Endothelial cell of umbilical vein (primary cell): ENCODE measurements around the gene MCTP1.

Experiments
- CTCF ChIP-seq, 2 donors: IDR thresholded peaks; 1 replicate in 1 of 2; 2 replicates in 1 of 2; pipeline ENCODE4 v1.5.1; 2011; ENCODE audit warnings: low read length in 2 of 2, mild to moderate bottlenecking in 2 of 2, moderate library complexity in 2 of 2, control low read depth in 1 of 2, inconsistent platforms in 1 of 2, low read depth in 1 of 2; ENCODE audit not compliant: insufficient read depth in 1 of 2; ENCODE audit errors: extremely low read depth in 1 of 2
- EZH2 ChIP-seq: IDR thresholded peaks from 2 replicates; pipeline ENCODE4 v1.6.1; 2012; ENCODE audit warnings: borderline replicate concordance, low read depth, mild to moderate bottlenecking, moderate library complexity, low read length, inconsistent platforms; ENCODE audit not compliant: severe bottlenecking
- FOS ChIP-seq: IDR thresholded peaks from 2 replicates; pipeline ENCODE4 v1.6.1; 2011; ENCODE audit warnings: mild to moderate bottlenecking, low read length, moderate library complexity, borderline replicate concordance; ENCODE audit not compliant: insufficient read depth
- GATA2 ChIP-seq: IDR thresholded peaks from 2 replicates; pipeline ENCODE4 v1.7.0; 2011; ENCODE audit warnings: low read depth, mild to moderate bottlenecking, moderate library complexity, mixed read lengths, low read length; ENCODE audit not compliant: insufficient read length, insufficient read depth
- JUN ChIP-seq: IDR thresholded peaks from 2 replicates; pipeline ENCODE4 v1.6.1; 2011; ENCODE audit warnings: borderline replicate concordance, low read depth; ENCODE audit not compliant: insufficient read length, insufficient read depth
- MYC ChIP-seq: IDR thresholded peaks from one replicate; pipeline ENCODE4 v1.6.1; 2011; ENCODE audit warnings: mild to moderate bottlenecking, low read depth, low read length
- POLR2A ChIP-seq: IDR thresholded peaks from 2 replicates; pipeline ENCODE4 v1.6.1; 2012; ENCODE audit warnings: low read depth, mild to moderate bottlenecking, control low read depth, low read length
- POLR2AphosphoS5 ChIP-seq: IDR thresholded peaks from 2 replicates; pipeline ENCODE4 v1.6.1; 2012; ENCODE audit warnings: low read depth, mild to moderate bottlenecking, control low read depth, low read length, moderate library complexity; ENCODE audit not compliant: insufficient read depth

GRCh38 chr5:95063492-95063891, 221.4 kb downstream of the MCTP1 start:
- TF ChIP-seq CTCF (IDR thresholded peaks at IDR 0.05; ENCODE audit: extremely low read depth in 1 of 2, insufficient read depth in 1 of 2, low read depth in 1 of 2, low read length in 2 of 2) (no peak), POLR2AphosphoS5 (no peak), GATA2 (no peak), FOS (no peak), POLR2A (no peak), EZH2 (no peak), MYC (no peak), JUN (no peak)
